Neural cell (in vitro differentiated cells): ENCODE data around the gene FAM163B. TPM values are rescaled to one million over a fixed set of nuclear protein-coding genes. Genes with fewer than 3 reads are reported as not detected.

Source experiments
- H2AFZ ChIP-seq: fragments of 200-600, 300-800 bp; sonication (generic), shearing (Covaris generic); 2 replicates; pipeline ENCODE4 v1.6.0; 2014; ENCODE audit warnings: low read depth, mild to moderate bottlenecking, antibody characterized with exemption, low read length, moderate library complexity
- H3F3A ChIP-seq: fragments of 200-600 bp; shearing (Covaris generic); 2 replicates; pipeline ENCODE4 v1.6.1; 2016; ENCODE audit warnings: mild to moderate bottlenecking, moderate library complexity, mixed read lengths, antibody characterized with exemption, low read length; ENCODE audit not compliant: insufficient read depth, poor library complexity, severe bottlenecking
- H3K27ac ChIP-seq: fragments of 200-600, 300-800 bp; sonication (generic), shearing (Covaris generic); 2 replicates; pipeline ENCODE4 v1.5.1; 2014; ENCODE audit warnings: mild to moderate bottlenecking, low read length, moderate library complexity
- H3K27me3 ChIP-seq: fragments of 300-800, 200-600 bp; sonication (generic), shearing (Covaris generic); 2 replicates; pipeline ENCODE4 v1.6.0; 2014; ENCODE audit warnings: mild to moderate bottlenecking, low read depth, low read length, moderate library complexity; ENCODE audit not compliant: insufficient read depth
- H3K36me3 ChIP-seq: fragments of 300-800, 200-600 bp; sonication (generic), shearing (Covaris generic); 2 replicates; pipeline ENCODE4 v1.5.1; 2014; ENCODE audit warnings: mild to moderate bottlenecking, antibody characterized with exemption, low read length, moderate library complexity; ENCODE audit not compliant: insufficient read depth
- H3K4me2 ChIP-seq: fragments of 300-800, 200-600 bp; sonication (generic), shearing (Covaris generic); 2 replicates; pipeline ENCODE4 v1.6.0; 2014; ENCODE audit warnings: mild to moderate bottlenecking, low read length
- H3K4me3 ChIP-seq: fragments of 300-800, 200-600 bp; sonication (generic), shearing (Covaris generic); 2 replicates; pipeline ENCODE4 v1.5.1; 2014; ENCODE audit warnings: mild to moderate bottlenecking, low read length, moderate library complexity
- H3K79me2 ChIP-seq: fragments of 200-600 bp; shearing (Covaris generic); replicated peaks from 2 replicates; pipeline ENCODE4 v1.6.0; 2014; ENCODE audit warnings: mild to moderate bottlenecking, low read length, moderate library complexity; ENCODE audit not compliant: insufficient read depth
- H3K9ac ChIP-seq: fragments of 300-800, 200-600 bp; sonication (generic), shearing (Covaris generic); 2 replicates; pipeline ENCODE4 v1.6.1; 2016; ENCODE audit warnings: mild to moderate bottlenecking, low read length, mixed read lengths
- H3K9me2 ChIP-seq: fragments of 200-600 bp; shearing (Covaris generic); 2 replicates; pipeline ENCODE4 v1.6.1; 2016; ENCODE audit warnings: mild to moderate bottlenecking, low read length, mixed read lengths; ENCODE audit not compliant: insufficient read depth
- H3K9me3 ChIP-seq: fragments of 200-600, 300-800 bp; sonication (generic), shearing (Covaris generic); 2 replicates; pipeline ENCODE4 v1.6.1; 2016; ENCODE audit warnings: mild to moderate bottlenecking, mixed run types, low read length, moderate library complexity, mixed read lengths
- H4K20me1 ChIP-seq: fragments of 200-600 bp; shearing (Covaris generic); 2 replicates; pipeline ENCODE4 v1.6.1; 2016; ENCODE audit warnings: mild to moderate bottlenecking, mixed run types; ENCODE audit not compliant: insufficient read depth
- EP300 ChIP-seq: fragments of 450-650 bp; conservative IDR thresholded peaks from 2 replicates; pipeline ENCODE4 v1.6.1; 2014; ENCODE audit warnings: antibody characterized with exemption, mild to moderate bottlenecking, moderate library complexity; ENCODE audit not compliant: poor library complexity, severe bottlenecking
- EZH2 ChIP-seq: fragments of 200-600, 300-800 bp; shearing (Covaris generic), sonication (generic); IDR thresholded peaks from 2 replicates; pipeline ENCODE4 v1.6.1; 2014; ENCODE audit warnings: antibody characterized with exemption, low read length, borderline replicate concordance, mild to moderate bottlenecking; ENCODE audit not compliant: insufficient read depth, poor library complexity, severe bottlenecking
- RAD21 ChIP-seq: fragments of 450-650 bp; conservative IDR thresholded peaks from 2 replicates; pipeline ENCODE4 v1.6.1; 2014; ENCODE audit warnings: antibody characterized with exemption, mild to moderate bottlenecking, moderate library complexity
- SMC3 ChIP-seq: fragments of 450-650 bp; conservative IDR thresholded peaks from 2 replicates; pipeline ENCODE4 v1.6.1; 2014; ENCODE audit warnings: antibody characterized with exemption, mild to moderate bottlenecking, moderate library complexity; ENCODE audit not compliant: poor library complexity
- TAF1 ChIP-seq: IDR thresholded peaks from 2 replicates; pipeline ENCODE4 v1.6.1; 2012; ENCODE audit warnings: low read depth
- polyA plus RNA-seq: library from polyadenylated mRNA; depleted of rRNA; stranded (reverse); fragments of >200 nt; gene quantifications from 2 replicates; pipeline ENCODE4 v1.2.3, GENCODE V29; 2014

The FAM163B gene
- polyA plus RNA-seq, 1 donor from 2014 or later = 1.5 TPM

DNA sequence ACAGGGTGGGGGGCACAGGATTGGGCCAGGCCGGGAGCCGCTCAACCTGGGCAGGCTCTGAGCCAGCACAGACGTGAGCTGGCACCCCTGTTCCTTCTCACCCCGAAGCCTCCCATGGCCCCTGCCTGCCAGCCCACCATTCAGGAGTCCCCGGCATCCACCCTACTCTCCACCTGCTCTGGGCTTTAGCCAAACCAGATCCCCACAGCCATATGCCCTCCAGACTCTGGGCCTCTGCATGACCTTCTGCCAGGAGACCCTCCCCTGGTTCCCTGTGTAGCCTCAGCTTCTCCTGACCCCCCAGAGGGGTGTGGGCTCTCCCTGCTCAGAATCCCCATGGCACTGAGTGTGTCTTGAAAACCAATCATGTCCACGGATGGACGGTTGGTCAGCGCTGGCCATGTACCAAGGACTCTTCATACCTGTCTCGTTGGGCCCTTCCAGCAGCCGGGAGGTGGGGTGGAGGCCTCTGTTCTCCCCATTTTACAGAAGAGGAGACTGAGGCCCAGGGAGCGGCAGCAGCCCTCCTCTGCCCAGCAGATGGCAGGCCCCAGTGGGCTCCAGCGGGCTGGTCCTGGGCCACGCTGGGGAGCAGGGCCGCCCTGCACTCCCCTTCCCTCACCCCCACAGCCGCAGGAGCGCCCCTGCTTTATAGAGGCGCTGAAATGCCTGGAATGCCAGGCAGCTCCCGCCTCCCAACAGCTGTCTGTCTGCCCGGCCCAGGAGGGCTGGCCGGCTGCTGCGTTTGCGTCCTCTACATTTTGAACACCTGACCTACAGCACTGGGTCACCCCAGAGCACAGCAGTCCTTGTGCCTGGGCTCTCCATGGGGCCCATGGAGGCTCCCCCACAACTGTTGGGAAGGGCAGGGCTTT lies 81.0 kb downstream of the FAM163B start:
- Histone ChIP-seq H3K27ac (no peak overlapping the region), H3K4me2 (no peak overlapping the region), H3K9me2 (no peaks in the 10 kb centered on the region), H3K9ac (no peak overlapping the region), H4K20me1 (no peaks in the 10 kb centered on the region), H3K27me3 (no peaks in the 10 kb centered on the region), H3F3A (no peaks in the 10 kb centered on the region), H3K79me2 (no peaks in the 10 kb centered on the region), H3K4me3 (no peak overlapping the region), H2AFZ (no peak overlapping the region), H3K36me3 (no peaks in the 10 kb centered on the region), H3K9me3 (no peaks in the 10 kb centered on the region)
- TF ChIP-seq EP300 = no peak
- TF ChIP-seq RAD21 = no peak
- TF ChIP-seq SMC3 = no peak
- TF ChIP-seq TAF1 = no peak

DNA sequence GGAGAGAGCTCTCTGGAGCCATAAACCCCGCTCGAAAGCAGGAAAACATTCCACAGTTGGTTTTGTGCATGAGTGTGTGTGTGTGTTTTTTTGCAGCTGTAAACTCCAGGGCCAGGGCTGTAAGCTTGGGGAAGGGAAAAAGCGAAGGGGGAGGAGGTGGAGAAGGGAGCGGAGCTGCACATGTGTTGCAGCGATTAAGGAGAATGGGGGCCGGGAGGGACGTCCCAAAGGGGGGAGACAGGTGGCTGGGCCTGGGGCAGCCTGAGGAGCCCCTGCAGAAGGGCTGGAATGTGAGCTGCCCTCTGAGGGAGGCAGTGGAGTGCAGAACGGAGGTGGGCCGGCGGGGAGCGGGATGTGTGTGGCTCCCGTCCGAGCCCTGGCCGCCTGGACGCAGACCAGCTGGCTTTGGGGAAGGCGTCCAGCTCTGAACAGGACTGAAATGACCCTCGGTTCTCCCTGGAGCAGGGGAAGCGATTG lies 81.7 kb downstream of the FAM163B start:
- no peaks in the 10 kb centered on the region for H3K9me3 ChIP-seq
- H4K20me1 ChIP-seq = no peaks in the 10 kb centered on the region
- no peaks in the 10 kb centered on the region for H3F3A ChIP-seq
- H3K9me2 ChIP-seq = no peaks in the 10 kb centered on the region
- H3K4me3 ChIP-seq = no peak overlapping the region
- no peaks in the 10 kb centered on the region for H3K79me2 ChIP-seq
- H3K36me3 ChIP-seq = no peaks in the 10 kb centered on the region
- no peaks in the 10 kb centered on the region for H3K27me3 ChIP-seq
- no peak overlapping the region for H3K9ac ChIP-seq
- TF ChIP-seq EZH2 = no peak
- no peak overlapping the region for H3K4me2 ChIP-seq
- H2AFZ ChIP-seq = no peak overlapping the region
- no peak overlapping the region for H3K27ac ChIP-seq

Other genes with a start within 250 kb of the FAM163B start
- 65.2 and 78.3 TPM in 2 replicates for gene SURF4, start 233.3 kb downstream of the FAM163B start, polyA plus RNA-seq
- gene STKLD1, start 233.0 kb downstream of the FAM163B start, polyA plus RNA-seq = 1.1 and 3.4 TPM in 2 replicates
- gene REXO4, start 191.4 kb downstream of the FAM163B start, polyA plus RNA-seq = 15.0 and 16.1 TPM in 2 replicates
- 13.5 and 24.8 TPM in 2 replicates for gene ADAMTS13, start 187.0 kb downstream of the FAM163B start, polyA plus RNA-seq
- gene CACFD1, start 149.4 kb downstream of the FAM163B start, polyA plus RNA-seq = 75.4 and 78.0 TPM in 2 replicates
- gene SLC2A6, start 130.3 kb downstream of the FAM163B start, polyA plus RNA-seq = 11.5 and 17.9 TPM in 2 replicates
- not detected in 2 replicates for gene MYMK, start 84.4 kb downstream of the FAM163B start, polyA plus RNA-seq
- 0.30 and 0.85 TPM in 2 replicates for gene ADAMTSL2, start 74.7 kb downstream of the FAM163B start, polyA plus RNA-seq
- not detected in 2 replicates for gene DBH, start 27.0 kb upstream of the FAM163B start, polyA plus RNA-seq
- 0.56 TPM in 1 of 2 replicates, not detected in the other for gene SARDH, start 129.0 kb upstream of the FAM163B start, polyA plus RNA-seq